Measurements from ENCODE around the gene MUC13.

Gene MUC13

DNA sequence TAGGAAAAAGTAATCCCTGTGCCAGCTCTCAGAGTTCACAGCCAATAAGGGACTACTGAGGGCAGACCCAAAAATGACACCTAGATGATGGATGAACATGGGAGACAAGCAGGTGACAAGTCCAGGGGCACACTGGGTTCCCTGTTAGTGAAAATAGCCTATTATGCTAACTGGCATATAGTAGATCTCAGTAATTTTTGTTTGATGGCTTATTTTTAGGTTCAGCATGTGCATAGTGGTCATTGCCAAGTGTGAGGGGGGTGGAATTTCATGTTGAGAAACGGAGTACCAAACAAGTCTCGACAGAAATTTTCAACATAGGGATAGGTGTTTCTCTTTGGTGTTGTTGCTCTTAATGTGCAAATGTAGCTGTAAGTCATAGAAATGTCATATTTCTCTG lies 41.0 kb downstream of the MUC13 start:
- no peak for DNase-seq

DNA sequence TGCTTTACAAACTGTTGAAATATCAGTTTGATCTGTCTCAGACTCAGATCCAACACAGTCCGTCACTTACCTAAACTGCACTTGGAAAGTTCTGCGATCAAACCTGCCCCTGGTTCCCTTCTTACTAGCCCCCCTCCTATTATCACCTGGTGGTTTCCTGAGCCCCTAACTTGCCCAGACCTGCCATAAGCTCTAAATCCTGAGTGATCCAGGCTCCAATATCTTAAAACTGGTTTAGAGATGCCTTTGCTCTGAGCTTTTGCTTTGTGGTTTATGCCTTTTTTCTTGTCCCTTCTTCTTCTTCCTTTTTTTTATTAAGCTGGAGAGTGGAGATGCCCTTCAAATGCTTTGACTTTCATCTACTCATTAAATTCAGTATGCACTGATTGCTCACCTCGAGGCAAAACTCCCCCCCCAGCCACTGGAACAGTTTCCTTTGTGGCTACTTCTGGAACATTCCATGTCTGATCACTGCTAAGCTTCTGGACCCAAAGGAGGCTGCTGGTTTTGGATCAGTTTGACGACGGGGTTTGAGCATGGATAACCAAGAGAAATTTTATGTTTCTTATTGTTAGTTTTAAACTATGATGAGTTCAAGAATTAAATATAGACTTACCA lies 43.9 kb downstream of the MUC13 start:
- no peak for DNase-seq

DNA sequence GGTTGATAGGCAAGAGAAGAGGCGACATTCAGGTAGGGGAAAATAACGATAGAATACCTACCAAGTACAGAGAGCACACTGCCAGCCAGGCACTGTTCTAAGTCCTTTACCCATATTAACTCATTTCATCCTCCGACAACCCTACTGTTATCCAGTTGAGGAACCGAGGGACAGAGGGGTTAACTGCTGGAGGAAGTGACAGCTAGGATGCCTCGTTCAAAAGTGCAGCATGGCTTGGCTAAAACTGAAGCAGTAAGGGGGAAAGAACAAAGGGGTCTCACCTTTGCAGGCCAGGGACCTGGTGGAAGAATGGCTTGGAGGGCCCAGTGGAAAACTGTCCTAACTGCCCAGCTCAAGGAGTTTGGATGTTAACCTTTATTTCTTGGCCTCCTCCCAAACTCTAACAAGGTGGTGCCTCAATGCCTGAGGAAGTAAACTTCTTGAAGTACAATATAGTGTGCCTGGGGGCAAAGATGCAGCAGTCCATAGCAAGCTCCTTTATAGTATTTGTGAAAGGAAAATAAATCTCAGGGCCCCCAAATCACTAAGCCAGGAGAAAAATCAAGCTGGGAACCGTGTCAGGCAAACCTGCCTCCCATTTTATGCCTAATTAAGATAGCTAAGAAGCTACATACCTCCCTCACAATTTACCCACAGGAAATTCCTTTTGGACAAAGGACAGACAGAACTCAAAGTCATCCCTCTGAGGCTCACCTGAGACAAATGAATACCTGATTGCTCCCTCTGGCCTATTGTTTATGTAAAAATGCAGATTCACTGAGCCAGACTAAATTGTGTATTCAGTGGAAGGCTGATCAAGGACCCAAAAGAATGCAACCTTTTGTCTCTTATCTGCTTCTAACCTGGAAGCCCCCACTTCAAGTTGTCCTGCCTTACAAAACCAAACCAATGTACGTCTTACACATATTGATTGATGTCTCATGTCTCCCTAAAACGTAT lies 45.8 kb downstream of the MUC13 start:
- no peak for DNase-seq

DNA sequence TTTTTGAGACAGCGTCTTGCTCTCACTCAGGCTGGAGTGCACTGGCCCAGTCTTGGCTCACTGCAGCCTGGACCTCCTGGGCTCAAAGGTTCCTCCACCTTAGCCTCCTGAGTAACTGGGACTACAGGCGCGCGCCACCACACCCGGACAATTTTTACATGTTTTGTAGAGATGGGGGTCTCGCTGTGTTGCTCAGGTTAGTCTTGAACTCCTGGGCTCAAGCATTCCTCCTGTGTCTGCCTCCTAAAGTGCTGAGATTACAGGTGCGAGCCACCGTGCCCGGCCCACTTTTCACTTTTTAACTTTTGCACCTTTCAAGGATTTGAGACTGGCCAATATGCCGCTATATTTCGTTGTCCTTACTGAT lies 46.6 kb downstream of the MUC13 start:
- no peak for DNase-seq

DNA sequence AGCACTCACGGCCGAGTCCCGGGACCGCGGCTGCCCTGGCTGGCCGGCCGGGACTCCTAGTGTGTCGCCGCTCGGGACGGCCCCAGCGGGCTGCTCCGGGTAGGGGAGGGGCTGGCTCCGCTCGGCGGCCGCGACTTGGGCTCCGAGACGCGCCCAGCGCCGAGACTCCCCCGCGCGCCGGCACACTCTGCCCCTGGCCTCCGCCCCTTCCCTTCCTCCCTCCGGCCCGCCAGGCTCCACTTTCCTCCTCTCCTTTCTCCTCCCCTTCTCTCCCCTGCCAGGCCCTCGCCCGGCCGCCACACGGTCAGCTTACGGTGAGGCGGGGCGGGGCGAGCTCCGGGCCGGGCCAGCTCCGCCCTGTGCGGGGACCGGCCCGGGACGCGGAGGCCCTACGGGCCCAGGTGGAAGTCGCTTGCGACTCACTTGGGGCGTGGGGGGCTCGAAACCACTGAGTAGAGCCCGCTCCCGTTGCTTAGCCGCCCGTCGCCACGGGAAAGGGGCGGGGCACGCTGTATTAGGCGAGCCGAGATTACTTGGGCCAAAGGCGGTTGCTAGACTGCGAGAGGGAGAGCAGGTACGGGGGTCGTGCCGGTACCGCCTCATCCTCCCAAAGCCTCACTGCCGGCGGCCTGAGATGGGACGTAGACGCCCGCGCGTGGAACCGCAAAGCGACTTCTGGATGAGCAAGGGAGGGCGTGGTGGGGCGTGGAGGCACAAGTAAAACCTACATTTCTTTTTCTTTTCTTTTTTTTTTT lies 47.2 kb downstream of the MUC13 start, which contains the start of gene ITGB5:
Gene ITGB5, minus strand, starts transcription at position 189 of the 755 bp plus-strand sequence. CDS start 365 bp downstream, outside the sequence.
- peak; percentile 89 for DNase-seq

DNA sequence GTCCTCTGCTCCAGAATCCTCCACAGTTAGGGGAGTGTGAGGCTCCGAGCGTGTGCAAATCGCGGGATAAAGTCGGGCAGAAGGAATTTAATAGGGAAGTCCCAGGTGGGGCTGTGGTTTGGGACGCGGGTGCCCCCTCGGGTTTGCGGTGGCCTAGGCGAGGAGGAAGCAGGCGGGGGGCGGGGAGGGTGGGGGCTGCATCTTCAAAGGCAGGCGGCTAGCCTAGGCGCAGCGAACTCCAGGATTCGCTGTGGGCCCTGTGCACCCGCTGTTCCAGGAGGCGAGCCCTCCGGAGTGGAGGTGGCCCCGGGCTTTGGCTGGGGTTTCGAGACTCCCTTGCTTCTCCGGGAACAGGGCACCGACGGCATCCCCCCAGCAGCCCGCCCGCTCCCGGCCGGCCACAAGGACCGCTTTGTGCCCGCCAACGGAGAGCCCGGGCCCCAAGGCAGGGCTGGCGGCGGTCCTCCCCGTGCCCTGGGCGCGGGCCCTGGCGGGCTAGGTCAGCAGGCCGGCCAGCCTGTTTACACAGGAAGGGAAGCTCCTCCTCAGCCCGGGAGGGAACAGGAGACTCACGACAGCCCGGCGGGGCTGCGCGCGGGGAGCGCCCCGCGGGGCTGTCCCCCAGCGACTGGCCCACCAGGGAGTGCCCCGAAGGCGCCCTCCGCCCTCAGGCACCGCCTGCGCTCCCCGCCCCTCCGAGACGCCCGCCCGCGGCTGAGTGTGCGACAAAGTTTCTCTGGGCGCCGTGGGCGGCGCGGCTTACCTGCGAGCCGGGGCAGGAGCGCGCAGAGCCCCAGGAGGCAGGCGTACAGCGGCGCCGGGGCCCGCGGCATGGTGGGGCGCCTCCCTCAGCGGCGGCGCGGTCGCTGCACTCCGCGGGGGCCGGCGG lies 48.1 kb downstream of the MUC13 start:
- DNase-seq, result peak; percentile 84

DNA sequence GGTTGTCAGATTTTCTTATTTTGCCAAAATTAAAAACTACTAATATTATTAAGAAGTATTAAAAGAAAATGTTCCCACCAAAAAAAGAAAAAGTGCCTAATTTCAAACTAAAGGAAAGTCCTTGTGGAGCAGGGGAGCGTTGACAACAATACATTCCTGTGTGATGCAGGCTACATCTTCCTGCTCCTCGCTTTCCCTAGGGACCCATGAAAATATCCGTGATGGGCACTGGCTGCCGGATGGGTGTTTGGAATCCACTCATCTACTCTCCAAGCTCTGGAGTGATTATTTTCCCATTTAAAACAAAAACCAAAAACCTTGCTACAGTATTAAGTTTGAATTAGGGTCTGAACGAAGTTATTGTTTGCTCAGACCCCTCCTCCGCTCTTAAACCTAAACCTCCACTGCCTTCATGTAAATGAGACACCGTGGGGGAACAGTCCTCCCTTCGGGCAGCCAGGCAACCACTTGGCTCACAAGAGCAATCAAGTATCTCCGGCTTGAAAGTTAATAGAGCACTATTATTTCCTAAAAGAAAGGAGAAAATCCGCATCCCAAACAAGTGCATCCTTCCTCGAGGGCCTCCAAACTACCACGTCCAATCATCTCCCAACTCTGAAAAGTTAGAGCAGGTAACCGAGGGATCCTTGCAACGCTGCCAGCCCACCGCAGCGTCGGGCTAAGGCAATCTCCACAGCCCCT lies 48.9 kb downstream of the MUC13 start:
- DNase-seq, result peak; percentile 61

DNA sequence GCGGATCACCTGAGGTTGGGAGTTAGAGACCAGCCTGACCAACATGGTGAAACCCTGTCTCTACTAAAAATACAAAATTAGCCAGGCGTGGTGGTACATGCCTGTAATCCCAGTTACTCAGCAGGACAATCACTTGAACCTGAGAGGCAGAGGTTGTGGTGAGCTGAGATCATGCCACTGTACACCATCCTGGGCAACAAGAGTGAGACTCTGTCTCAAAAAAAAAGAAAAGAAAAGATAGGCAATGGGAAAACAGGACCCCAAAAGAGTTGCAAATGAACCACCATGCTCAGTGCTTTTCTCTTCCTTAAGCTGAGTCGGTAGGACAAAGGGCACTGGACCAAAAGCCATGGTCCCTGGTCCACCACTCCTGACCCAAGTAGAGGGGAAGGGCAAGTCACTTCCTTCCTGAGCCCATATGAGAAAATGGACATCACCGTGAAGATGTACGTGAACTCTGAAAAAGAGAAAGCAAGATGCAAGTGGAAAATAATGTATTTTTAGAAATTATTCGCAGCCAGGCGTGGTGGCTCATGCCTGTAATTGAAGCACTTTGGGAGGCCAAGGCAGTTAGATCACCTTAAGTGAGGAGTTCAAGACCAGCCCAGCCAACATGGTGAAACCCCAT lies 50.0 kb downstream of the MUC13 start:
- DNase-seq, result no peak

DNA sequence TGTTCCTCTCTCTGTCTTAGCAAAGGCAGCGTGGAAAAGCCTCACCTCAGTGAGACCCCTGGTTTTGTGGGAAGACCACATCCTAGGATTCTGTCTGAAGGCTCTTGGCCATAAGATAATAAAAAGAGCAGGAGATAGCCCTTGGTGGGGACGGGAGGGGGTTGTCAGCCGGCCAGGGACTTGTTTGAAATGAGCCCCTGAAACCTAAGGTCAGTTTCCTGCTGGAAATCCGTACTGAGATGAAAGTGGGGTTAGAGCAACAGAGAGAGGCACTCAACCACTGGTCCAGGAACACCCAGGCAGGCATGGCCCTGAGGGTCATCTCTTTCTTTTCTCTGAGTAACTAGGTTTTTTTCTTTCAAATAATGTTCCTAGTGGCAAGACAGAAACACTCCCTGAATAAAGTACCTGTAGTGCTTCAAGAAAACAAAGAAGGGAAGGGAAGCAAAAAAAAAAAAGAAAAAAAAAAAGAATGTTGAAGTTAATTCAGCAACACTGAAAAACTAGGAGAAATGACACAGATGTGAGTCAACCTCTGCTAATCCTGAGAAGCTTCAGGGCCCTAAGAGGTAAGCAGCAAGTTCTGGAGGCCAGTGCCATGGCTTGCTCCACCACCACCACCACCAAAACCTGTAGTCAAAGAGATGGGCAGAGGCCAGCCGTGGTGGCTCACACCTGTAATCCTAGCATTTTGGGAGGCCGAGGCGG lies 50.6 kb downstream of the MUC13 start:
- DNase-seq, result no peak

DNA sequence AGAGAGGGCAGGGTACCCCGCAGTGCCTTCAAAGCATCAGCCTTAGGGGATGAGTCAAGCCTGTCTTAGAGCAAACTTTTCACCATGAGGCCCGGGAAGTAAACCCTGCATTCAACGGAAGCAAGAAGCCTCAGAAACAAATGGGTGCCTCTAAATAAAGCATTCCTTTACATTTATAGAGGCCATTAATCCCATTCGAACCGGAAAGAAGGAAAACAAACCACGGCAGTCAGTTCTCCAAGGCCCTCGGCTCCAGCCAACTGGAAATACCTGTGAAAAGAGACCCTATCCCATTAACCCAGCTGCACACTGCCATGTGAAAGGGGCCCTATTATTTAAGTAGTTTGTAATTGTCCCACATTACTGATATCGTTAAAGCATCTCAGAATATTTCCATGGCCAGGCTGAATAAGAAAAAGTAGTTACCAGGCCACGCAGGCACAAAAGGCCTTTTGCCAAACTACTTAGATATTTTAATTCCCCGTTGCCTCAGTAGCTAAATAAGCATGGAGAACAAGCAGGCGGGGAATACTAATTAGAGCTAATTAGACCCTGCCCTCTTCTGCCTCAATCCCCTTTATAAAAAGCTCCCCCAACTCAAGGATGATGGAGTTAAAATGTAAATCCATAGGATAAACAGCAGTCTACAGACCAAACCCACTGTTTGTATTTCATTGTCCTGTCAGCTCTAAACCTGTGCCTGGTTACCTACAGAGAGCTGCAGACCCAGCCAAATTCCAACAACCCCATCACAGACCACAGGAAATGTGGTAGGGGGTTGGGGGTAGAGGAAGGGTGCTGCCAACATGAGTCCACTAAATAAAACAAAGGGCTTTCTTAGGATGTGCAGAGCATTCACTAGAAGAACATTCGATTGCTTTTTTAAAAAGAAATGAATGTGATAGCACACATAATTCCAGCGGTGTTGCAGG lies 51.5 kb downstream of the MUC13 start:
- DNase-seq, result peak; percentile 35

DNA sequence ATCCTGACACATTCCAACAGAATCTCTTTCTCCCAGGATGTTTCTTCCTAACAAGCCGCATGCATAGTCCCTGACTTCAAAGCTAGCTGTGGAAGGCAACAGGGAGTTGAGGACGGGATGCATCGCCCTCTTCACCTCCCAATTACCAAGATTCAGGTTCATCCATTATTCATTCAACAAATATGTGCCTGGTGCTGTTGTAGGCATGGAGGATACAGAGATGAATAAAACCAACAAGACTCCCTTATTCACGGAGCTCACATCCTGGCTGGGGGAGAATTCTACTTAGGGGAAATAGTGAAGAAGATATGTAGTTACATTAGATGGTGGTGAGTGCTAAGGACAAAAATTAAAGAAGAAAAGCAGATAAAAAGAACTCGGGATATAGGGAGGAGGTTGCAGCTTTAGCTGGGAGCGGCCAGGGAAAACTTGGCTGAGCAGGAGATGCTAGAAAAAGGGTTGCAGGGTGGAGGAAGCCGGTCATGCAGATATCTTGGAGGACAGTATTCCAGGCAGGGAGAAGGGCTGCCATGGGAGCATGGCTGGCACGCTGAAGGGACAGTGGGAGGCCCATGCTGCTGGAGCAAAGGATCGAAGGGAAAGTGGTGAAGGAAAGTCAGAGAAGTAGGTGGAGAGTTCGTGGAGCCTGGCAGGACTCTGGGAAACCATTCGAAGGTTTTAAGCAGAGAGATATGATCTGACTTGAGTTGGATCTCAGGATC lies 52.4 kb downstream of the MUC13 start:
- no peak for DNase-seq

DNA sequence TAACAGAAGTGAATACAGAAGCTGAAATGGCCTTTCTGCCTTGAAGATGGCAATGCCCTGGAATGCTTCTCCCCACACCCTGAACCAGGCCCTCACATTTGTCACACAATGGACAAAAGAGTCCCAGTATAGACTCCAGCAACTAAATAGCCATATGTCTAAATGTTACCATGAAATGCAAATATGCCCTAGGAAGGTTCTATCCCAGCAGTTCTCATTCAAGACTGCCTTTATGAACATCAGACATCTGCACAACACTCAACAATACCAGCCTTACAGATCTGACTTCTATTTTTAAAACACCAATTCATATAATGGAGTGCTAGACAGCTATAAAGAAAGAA lies 55.2 kb downstream of the MUC13 start:
- DNase-seq, result no peak

DNA sequence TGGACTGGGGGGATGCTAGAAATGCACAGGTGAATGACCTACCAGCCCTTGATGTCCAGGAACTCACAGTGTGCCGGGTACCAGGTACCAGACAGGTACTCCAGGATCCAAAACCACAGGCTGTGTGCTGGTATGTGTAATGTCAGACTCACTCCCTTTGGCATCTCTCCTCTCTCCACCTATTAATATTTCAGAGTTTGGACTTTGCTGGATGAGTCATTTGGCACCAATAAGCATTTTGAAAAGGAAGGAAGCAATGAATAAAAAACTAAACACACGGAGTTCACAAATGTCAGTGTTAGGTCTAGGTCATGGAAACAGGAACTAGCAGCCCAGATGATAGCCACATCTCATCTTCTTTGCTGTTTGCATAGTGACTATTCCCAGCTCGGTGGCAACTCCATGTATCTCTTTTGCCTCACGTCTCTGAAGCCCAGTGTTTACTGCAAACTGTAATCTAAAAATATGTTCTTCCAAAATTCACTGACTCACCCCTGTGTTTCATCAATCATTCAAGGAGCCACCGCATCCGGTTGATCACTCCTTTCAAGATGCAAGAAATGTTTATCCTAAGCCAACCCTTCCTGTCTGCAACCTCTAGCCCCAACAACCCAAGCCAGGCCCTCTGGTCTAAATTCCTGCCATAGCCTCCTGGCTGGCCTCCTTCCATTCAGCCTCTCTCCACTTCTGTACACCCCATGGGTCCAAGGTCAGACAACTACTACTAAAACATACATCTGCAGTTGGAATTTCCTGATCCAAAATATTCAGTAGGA lies 55.8 kb downstream of the MUC13 start:
- DNase-seq, result no peak

DNA sequence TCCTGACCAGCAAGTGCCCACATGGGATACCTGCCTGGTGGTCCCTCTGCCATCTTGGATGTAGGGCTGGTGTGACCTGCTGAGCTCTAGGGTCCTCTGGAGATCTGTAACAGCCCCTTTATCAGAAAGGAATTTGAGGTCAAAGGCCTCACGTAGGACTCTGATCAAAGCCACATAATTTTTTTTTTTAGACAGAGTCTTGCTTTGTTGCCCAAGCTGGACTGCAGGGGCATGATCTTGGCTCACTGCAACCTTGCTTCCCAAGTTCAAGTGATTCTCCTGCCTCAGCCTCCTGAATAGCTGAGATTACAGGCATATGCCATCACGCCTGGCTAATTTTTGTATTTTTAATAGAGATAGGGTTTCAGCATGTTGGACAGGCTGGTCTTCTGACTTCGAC lies 56.9 kb downstream of the MUC13 start:
- DNase-seq, result no peak

DNA sequence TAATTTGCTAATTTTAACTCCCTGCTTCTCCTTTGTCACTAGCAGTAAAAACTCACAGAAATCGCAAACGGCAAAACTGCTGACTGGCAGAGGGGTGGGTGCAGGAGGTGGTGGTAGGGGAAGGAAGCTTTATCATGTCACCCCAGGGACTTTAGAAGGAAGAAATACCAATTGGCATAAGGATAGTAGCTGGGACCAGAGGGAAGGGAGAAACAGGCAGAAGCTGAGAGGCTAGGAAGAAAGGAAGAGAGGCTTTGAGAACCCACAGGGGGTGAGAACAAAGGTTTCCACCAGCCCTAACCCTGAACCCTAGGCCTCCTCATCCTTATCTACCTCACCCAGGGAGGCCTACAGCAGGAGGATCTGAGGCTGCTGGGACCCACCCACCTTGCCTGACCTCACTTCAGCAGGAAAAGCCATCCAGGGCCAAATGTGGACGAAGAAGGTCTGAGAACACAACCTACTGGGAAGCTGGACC lies 58.1 kb downstream of the MUC13 start:
- no peak for DNase-seq

DNA sequence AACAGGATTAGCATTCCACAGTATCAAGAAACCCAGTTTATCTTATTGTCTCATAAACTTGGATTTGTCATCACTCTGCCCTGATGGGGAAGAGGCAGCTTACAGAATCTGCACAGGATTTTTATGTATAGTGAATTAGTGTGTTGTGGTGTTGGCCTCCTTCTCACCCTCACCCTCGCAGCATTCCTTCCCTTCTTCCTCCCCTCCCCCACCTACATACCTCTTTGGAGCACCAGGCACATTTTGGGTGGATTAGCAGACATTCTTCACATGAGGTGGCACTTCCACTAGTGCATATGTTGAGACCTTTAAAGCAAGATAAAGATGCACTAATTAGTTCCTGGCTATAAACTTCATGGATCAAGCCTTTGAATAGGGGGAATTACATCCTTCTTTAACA lies 61.3 kb downstream of the MUC13 start:
- no peak for DNase-seq

DNA sequence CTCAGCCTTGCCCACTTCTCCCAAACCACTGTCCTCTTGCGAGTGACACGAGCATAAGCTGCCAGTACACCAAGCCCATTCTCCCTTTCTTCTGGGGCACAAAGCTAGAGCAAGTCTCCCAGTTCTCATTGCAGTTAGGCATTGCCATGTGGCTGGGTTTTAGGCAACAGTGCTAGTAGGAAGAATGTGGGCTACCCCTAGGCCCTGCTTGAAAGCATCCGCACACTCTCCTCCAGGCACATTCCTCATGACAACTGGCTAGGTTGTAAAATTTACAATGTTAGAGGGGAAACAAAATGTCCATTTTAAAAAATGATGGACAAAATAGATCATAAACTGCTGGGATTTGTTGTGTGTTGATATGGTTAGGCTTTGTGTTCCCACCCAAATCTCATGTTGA lies 67.0 kb downstream of the MUC13 start:
- DNase-seq, result no peak

DNA sequence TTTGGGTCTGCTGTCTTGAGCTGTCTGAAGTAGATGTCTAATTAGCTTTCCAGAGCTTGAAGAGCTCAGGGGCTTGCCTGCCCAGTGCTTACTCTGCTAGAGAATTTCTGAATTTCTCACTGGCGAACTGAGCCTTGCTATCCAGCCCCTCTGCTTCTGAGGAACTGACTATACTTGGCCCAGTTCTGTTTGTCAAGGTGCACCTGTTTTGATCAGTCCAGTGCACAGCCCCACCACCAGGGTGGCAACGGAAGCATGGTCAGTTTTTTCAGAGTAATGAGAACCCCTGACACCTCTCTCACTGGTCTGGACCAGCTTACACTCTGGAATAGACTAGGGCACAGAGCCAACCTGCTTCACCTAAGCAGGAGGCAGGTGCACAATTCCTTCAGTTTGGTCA lies 72.5 kb downstream of the MUC13 start:
- DNase-seq, result no peak

Measured in retina (tissue), 1 donor.